ACHN (cell line): ENCODE data around the gene ABCC8.
"Not testable (repeated sequence)": the region's sequence is repeated elsewhere in the genome, so short reads cannot be mapped to it uniquely, and the experiment has no call there.

Source experiments
- DNase-seq: peaks from one replicate; pipeline ENCODE4 v3.0.0-alpha.2; 2015
- in situ Hi-C: cut with HindIII; loops from 2 replicates; pipeline ENCODE4 v1.10.0; 2017; ENCODE audit warnings: low sequenced_read_pairs, low pct_ligation_motif_present, low pct_unique_long_range_greater_than_20kb

Gene ABCC8

GRCh38 chr11:17443926-17444690, 32.5 kb downstream of the ABCC8 start:
- in situ Hi-C loops: no loop called here
- DNase-seq: no peak

GRCh38 chr11:17443423-17443822, 33.2 kb downstream of the ABCC8 start:
- DNase-seq: no peak
- in situ Hi-C loops: no loop called here

GRCh38 chr11:17443000-17443399, 33.6 kb downstream of the ABCC8 start:
- DNase-seq: no peak
- in situ Hi-C loops: no loop called here

- in situ Hi-C loops: no loop called here
- DNase-seq: no peak
Observed at GRCh38 chr11:17439316-17439782, 37.3 kb downstream of the ABCC8 start.

GRCh38 chr11:17437366-17437765, 39.3 kb downstream of the ABCC8 start:
- no peak for DNase-seq
- in situ Hi-C loops: no loop called here

GRCh38 chr11:17434108-17434507, 42.5 kb downstream of the ABCC8 start:
- DNase-seq: no peak
- in situ Hi-C loops: no loop called here

GRCh38 chr11:17432002-17432401, 44.6 kb downstream of the ABCC8 start:
- DNase-seq: no peak
- in situ Hi-C loops: no loop called here

- DNase-seq: no peak
- in situ Hi-C loops: no loop called here
Observed at GRCh38 chr11:17431139-17431538, 45.5 kb downstream of the ABCC8 start.

GRCh38 chr11:17430616-17431015, 46.0 kb downstream of the ABCC8 start:
- in situ Hi-C loops: no loop called here
- DNase-seq: no peak

GRCh38 chr11:17428925-17429324, 47.7 kb downstream of the ABCC8 start:
- DNase-seq: no peak
- in situ Hi-C loops: no loop called here

- DNase-seq: no peak
- in situ Hi-C loops: no loop called here
Observed at GRCh38 chr11:17428261-17428660, 48.4 kb downstream of the ABCC8 start.

- in situ Hi-C loops, DNase-seq: not testable (repeated sequence)
Observed at GRCh38 chr11:17426233-17426632, 50.4 kb downstream of the ABCC8 start.

- DNase-seq: no peak
- in situ Hi-C loops: no loop called here
Observed at GRCh38 chr11:17423533-17424310, 52.9 kb downstream of the ABCC8 start.

GRCh38 chr11:17421781-17422180, 54.9 kb downstream of the ABCC8 start:
- no peak for DNase-seq
- in situ Hi-C loops: no loop called here

- in situ Hi-C loops: no loop called here
- DNase-seq: no peak
Observed at GRCh38 chr11:17418444-17419081, 58.1 kb downstream of the ABCC8 start.

- in situ Hi-C loops: no loop called here
- DNase-seq: no peak
Observed at GRCh38 chr11:17416492-17416891, 60.2 kb downstream of the ABCC8 start.

GRCh38 chr11:17415523-17416104, 61.0 kb downstream of the ABCC8 start:
- no peak for DNase-seq
- in situ Hi-C loops: no loop called here

GRCh38 chr11:17414992-17415391, 61.7 kb downstream of the ABCC8 start:
- in situ Hi-C loops: no loop called here
- no peak for DNase-seq

- no peak for DNase-seq
- in situ Hi-C loops: no loop called here
Observed at GRCh38 chr11:17414317-17414737, 62.3 kb downstream of the ABCC8 start.
